GM06990 (cell line): Measurements from ENCODE around the gene AGTPBP1.

Experiments
- DNase-seq: peaks from one replicate; pipeline ENCODE4 v3.0.0-alpha.2; 2011; ENCODE audit not compliant: insufficient read length; ENCODE audit errors: extremely low read depth
- H3K27me3 ChIP-seq: replicated peaks from 2 replicates; pipeline ENCODE4 v1.6.0; 2011; ENCODE audit warnings: low read length; ENCODE audit not compliant: control insufficient read depth, insufficient read depth
- H3K36me3 ChIP-seq: 2 replicates; pipeline ENCODE4 v1.5.1; 2011; ENCODE audit warnings: low read length; ENCODE audit not compliant: control insufficient read depth, insufficient read depth
- H3K4me3 ChIP-seq: replicated peaks from 2 replicates; pipeline ENCODE4 v1.5.1; 2011; ENCODE audit warnings: low read depth, mild to moderate bottlenecking, control low read depth, low read length
- CTCF ChIP-seq: IDR thresholded peaks from 2 replicates; pipeline ENCODE4 v1.5.1; 2011; ENCODE audit warnings: low read length, control low read depth, mild to moderate bottlenecking, inconsistent platforms; ENCODE audit not compliant: insufficient read depth, poor library complexity, severe bottlenecking

Gene AGTPBP1

GRCh38 chr9:85738509-85738908 is 3.2 kb downstream of the AGTPBP1 start:
- H3K4me3 ChIP-seq, result no peak overlapping the region
- H3K27me3 ChIP-seq, result no peaks in the 10 kb centered on the region
- no peak for TF ChIP-seq CTCF

GRCh38 chr9:85737671-85738070 is 4.1 kb downstream of the AGTPBP1 start:
- no peak for DNase-seq
- Histone ChIP-seq H3K4me3 (no peak overlapping the region), H3K27me3 (no peaks in the 10 kb centered on the region), H3K36me3 (no peaks in the 10 kb centered on the region)
- TF ChIP-seq CTCF, result no peak

More at GRCh38 chr9:85738509-85738908, 3.2 kb downstream of the AGTPBP1 start:
- no peaks in the 10 kb centered on the region for H3K36me3 ChIP-seq
- DNase-seq, result no peak

GRCh38 chr9:85730916-85731630 is 10.7 kb downstream of the AGTPBP1 start:
- Histone ChIP-seq H3K36me3 (no peaks in the 10 kb centered on the region), H3K27me3 (no peaks in the 10 kb centered on the region), H3K4me3 (no peak overlapping the region)
- DNase-seq, result no peak
- TF ChIP-seq CTCF, result no peak

- Histone ChIP-seq H3K36me3 (no peaks in the 10 kb centered on the region), H3K27me3 (no peaks in the 10 kb centered on the region), H3K4me3 (no peak overlapping the region)
- TF ChIP-seq CTCF, result no peak
- DNase-seq, result no peak
These were observed 11.9 kb downstream of the AGTPBP1 start for GRCh38 chr9:85729882-85730281.

GRCh38 chr9:85727500-85727899 is 14.3 kb downstream of the AGTPBP1 start:
- DNase-seq, result no peak
- no peak for TF ChIP-seq CTCF
- H3K27me3 ChIP-seq, result no peaks in the 10 kb centered on the region
- H3K36me3 ChIP-seq, result no peaks in the 10 kb centered on the region
- no peak overlapping the region for H3K4me3 ChIP-seq

- no peaks in the 10 kb centered on the region for H3K36me3 ChIP-seq
- TF ChIP-seq CTCF, result no peak
- H3K4me3 ChIP-seq, result no peak overlapping the region
- no peaks in the 10 kb centered on the region for H3K27me3 ChIP-seq
- DNase-seq, result no peak
These were observed 15.0 kb downstream of the AGTPBP1 start for GRCh38 chr9:85726737-85727136.
